Measurements from ENCODE around the gene GPN2. TPM values are rescaled to one million over a fixed set of nuclear protein-coding genes. Genes with fewer than 3 reads are reported as not detected.
A peak's percentile ranks its signal among the peaks of the same experiment; 100 is the strongest.

The GPN2 gene
- total and polyA plus RNA-seq, 9 of the 15 experiments (the other 6 are each of a cell fraction or from before 2014, with no cell fraction given) = 9.9 to 58.8 (median 20.4) TPM

- TF ChIP-seq SP1 (CRISPR knock-in tag; IDR thresholded peaks at IDR 0.05) (0 out of 2 replicates have a peak, but pooled peaks have one; percentile 37), HDAC1 (IDR thresholded peaks at IDR 0.05) (peak in 1 of 2 experiments; percentile 54; a peak in 1 of 4 replicates), MEF2D (tag; conservative IDR thresholded peaks at IDR 0.05; ENCODE audit: low read depth) (no peak), HDAC8 (tag; IDR thresholded peaks at IDR 0.05) (no peak), ERF (CRISPR knock-in tag; IDR thresholded peaks at IDR 0.05) (no peak), SIX5 (IDR thresholded peaks at IDR 0.05; ENCODE audit: borderline replicate concordance in 1 of 2, insufficient read depth in 1 of 2, low read depth in 1 of 2, low read length in 2 of 2) (no peak), SMAD1 (IDR thresholded peaks at IDR 0.05; ENCODE audit: low read depth, low read length, partially characterized antibody) (peak; percentile 79)
These were observed 27.1 kb downstream of the GPN2 start, which contains the start of gene SFN (continued) for GRCh38 chr1:26862781-26863684.

GRCh38 chr1:26861889-26862378, 28.1 kb downstream of the GPN2 start:
- intact Hi-C loops (cut with micrococcal nuclease) = loop anchor here (10.0 kb wide), 1 partner anchor 167 kb away; the partner anchor contains the start of gene ARID1A
- H3K79me2 ChIP-seq (ENCODE audit: control insufficient read depth, insufficient read depth, low read length) = no peaks in the 10 kb centered on the region
- H3K36me3 ChIP-seq (ENCODE audit: control insufficient read depth, insufficient read depth, low read length) = no peaks in the 10 kb centered on the region
- H2AFZ ChIP-seq (ENCODE audit: low read depth, low read length) = no peak overlapping the region
- no peaks in the 10 kb centered on the region for H3K9me1 ChIP-seq (ENCODE audit: control insufficient read depth, insufficient read depth, low read length)
- H3K4me1 ChIP-seq (replicated peaks in 1 of 2; ENCODE audit: control insufficient read depth in 2 of 2, insufficient read depth in 2 of 2, low read length in 2 of 2) = peaks cover 21 to 37% of the 10 kb centered on the region in 2 experiments
- no peaks in the 10 kb centered on the region for H3K9me3 ChIP-seq (replicated peaks; ENCODE audit: control insufficient read depth, insufficient read depth, low read depth, low read length)
- CTCF ChIA-PET (ENCODE audit: low intra/inter-chr PET ratio) = interaction anchor here (0.6 to 1.7 kb wide), 2 partner anchors 16 to 186 kb away, joined by 3 to 7 read pairs; no protein-coding TSS in a partner anchor
- BruUV-seq (replicated peaks) = no TSS peak
- FAIRE-seq (no peak), ATAC-seq (no peak), DNase-seq (ENCODE audit: extremely low read depth in 1 of 4, low spot score in 3 of 4) (no peak)
- peak overlapping the region in 1 of 2 experiments; percentile 75; a peak in 2 of 4 replicates for H3K9ac ChIP-seq (ENCODE audit: insufficient read depth in 1 of 2, low read depth in 2 of 2, low read length in 2 of 2)
- 82% methylated on average over 7 of the region's 7 CpGs for WGBS (ENCODE audit: insufficient coverage, low coverage, missing lambda C conversion rate)
- no peak overlapping the region for H3K4me2 ChIP-seq (ENCODE audit: insufficient read depth, low read length)
- in situ Hi-C loops (cut with MboI) = no loop called here
- no peak for TF ChIP-seq ZNF561 (CRISPR knock-in tag; conservative IDR thresholded peaks at IDR 0.05)
- TF ChIP-seq MXD1 (CRISPR knock-in tag; IDR thresholded peaks at IDR 0.05; ENCODE audit: borderline replicate concordance, poor library complexity, severe bottlenecking) = no peak
- TF ChIP-seq GABPA (tag; conservative IDR thresholded peaks at IDR 0.05; ENCODE audit: low read depth) = no peak
- no peak for TF ChIP-seq ZNF124 (CRISPR knock-in tag; IDR thresholded peaks at IDR 0.05)
- no peak for TF ChIP-seq ZFPM2 (CRISPR knock-in tag; IDR thresholded peaks at IDR 0.05)
- no peak overlapping the region for H3K27ac ChIP-seq (ENCODE audit: extremely low read depth, low read depth, low read length)
- no peaks in the 10 kb centered on the region for H4K20me1 ChIP-seq (replicated peaks; ENCODE audit: control insufficient read depth, insufficient read depth, low read length)
- POLR2A ChIA-PET = interaction anchor here (0.5 to 2.5 kb wide), 4 partner anchors 9 to 260 kb away, joined by 3 to 11 read pairs (median 4); no protein-coding TSS in a partner anchor
- no peaks in the 10 kb centered on the region for H3K27me3 ChIP-seq (ENCODE audit: control insufficient read depth in 2 of 2, insufficient read depth in 2 of 2, low read length in 2 of 2)
- no peak overlapping the region for H3K4me3 ChIP-seq

All from K562 (cell line).